Spleen (tissue), 7 donors: ENCODE measurements around the gene FDXR.

Experiments used
- POLR2AphosphoS5 ChIP-seq, 3 donors: sonication (generic); formaldehyde crosslinking; IDR thresholded peaks; one replicate each; pipeline ENCODE4 v1.5.1; 2017; ENCODE audit warnings: antibody characterized with exemption in 3 of 3
- TF ChIP-seq, protein P1 (sequence below), 11 experiments: fragments of 200-600 bp in 7 of 11; fragments of 450-650 bp in 4 of 11; sonication (generic) in 4 of 11; IDR thresholded peaks in 8 of 11; conservative IDR thresholded peaks in 3 of 11; 1 replicate in 7 of 11; 2 replicates in 4 of 11; pipeline versions ENCODE4 v1.4.0 to v1.8.0; 2016 to 2021; ENCODE audit warnings: antibody characterized with exemption in 11 of 11, inconsistent platforms in 4 of 11, mild to moderate bottlenecking in 1 of 11
- donor health status: DM: no; HTN: no; CAD: no; lungs with moderate emphysema.
- donor health status: DM: no; HTN: no; CAD: no.
- donor health status: DM: no; HTN: no; CAD: no.

DNA sequence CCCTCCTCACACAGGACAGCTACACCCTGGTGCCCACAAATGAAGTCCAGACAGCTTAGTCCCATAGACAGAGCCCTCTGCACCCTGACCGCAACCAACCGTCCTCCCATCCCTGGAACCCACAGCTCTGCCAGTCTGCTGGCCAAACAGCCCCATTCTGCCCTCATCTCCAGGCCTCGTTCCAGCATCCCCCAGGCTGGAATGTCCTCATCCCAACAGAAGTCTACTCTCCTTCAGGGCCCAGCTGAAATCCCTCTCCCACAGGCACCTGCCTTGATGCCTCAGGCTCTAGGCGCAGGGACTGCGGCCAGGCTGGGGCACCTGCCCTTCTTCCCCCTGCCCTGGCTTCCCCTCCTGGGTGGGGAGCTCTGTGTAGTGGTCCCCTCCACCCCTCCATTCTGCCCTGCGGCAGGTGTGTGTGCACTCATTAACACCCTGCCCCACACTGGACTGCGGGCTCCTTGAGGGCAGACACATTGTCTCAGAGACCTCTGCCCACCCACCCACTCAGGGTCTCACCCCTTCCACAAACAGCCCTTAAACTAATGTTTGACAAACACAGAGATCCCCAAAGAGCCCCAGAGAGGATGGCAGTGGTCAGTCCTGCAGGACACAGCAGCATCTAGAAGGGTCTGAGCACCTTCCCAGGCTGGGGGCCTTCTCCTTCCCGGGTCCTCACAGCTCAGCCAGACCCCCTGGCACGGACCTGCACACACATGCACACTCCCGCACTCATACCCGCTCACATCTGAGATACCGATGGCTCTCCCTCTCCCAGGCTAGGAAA is 13.9 kb downstream of the FDXR start:
- TF ChIP-seq, protein P1, sequence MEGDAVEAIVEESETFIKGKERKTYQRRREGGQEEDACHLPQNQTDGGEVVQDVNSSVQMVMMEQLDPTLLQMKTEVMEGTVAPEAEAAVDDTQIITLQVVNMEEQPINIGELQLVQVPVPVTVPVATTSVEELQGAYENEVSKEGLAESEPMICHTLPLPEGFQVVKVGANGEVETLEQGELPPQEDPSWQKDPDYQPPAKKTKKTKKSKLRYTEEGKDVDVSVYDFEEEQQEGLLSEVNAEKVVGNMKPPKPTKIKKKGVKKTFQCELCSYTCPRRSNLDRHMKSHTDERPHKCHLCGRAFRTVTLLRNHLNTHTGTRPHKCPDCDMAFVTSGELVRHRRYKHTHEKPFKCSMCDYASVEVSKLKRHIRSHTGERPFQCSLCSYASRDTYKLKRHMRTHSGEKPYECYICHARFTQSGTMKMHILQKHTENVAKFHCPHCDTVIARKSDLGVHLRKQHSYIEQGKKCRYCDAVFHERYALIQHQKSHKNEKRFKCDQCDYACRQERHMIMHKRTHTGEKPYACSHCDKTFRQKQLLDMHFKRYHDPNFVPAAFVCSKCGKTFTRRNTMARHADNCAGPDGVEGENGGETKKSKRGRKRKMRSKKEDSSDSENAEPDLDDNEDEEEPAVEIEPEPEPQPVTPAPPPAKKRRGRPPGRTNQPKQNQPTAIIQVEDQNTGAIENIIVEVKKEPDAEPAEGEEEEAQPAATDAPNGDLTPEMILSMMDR (IDR thresholded peaks at IDR 0.05 in 8 of 11, conservative IDR thresholded peaks at IDR 0.05 in 3 of 11): no peak
- no peak for TF ChIP-seq POLR2AphosphoS5 (IDR thresholded peaks at IDR 0.05)
